SK-N-SH (cell line): ENCODE data around the gene NLGN2. TPM values are rescaled to one million over a fixed set of nuclear protein-coding genes. Genes with fewer than 3 reads are reported as not detected.

Experiments used
- CTCF ChIA-PET: fragments of 300-600, 350-600 bp; formaldehyde crosslinking; extraction: SDS; loops from one replicate; lab custom pipeline; 2021; lab: Yijun Ruan, JAX
- POLR2A ChIA-PET: fragments of 350-600 bp; sonication (Branson Sonifier 250); formaldehyde crosslinking; extraction: SDS; loops from one replicate; lab custom pipeline; 2020; ENCODE audit warnings: antibody characterized with exemption, inconsistent platforms; lab: Yijun Ruan, JAX
- DNase-seq: peaks from one replicate; pipeline ENCODE4 v3.0.0; 2012
- H2AFZ ChIP-seq: fragments of 200-600 bp; sonication (generic); 2 replicates; pipeline ENCODE4 v1.8.1; 2016; ENCODE audit warnings: antibody characterized with exemption, mild to moderate bottlenecking, low read depth
- H3F3A ChIP-seq: fragments of 200-600 bp; sonication (generic); replicated peaks from 2 replicates; pipeline ENCODE3; 2016; ENCODE audit warnings: antibody characterized with exemption, mild to moderate bottlenecking; ENCODE audit not compliant: insufficient read depth
- H3K27ac ChIP-seq, 2 experiments: fragments of 200-500 bp in 1 of 2; fragments of 200-600 bp in 1 of 2; sonication (Bioruptor generic) in 1 of 2; sonication (generic), shearing (Covaris generic) in 1 of 2; 2 replicates each; pipeline versions ENCODE4 v1.5.1 to v1.6.1; 2014 to 2016; ENCODE audit warnings: low read depth in 2 of 2, inconsistent platforms in 1 of 2, low read length in 1 of 2, mild to moderate bottlenecking in 1 of 2, mixed read lengths in 1 of 2
- H3K27me3 ChIP-seq: fragments of 200-600 bp; sonication (generic), shearing (Covaris generic); 2 replicates; pipeline ENCODE4 v1.6.1; 2016; ENCODE audit warnings: mixed run types; ENCODE audit not compliant: insufficient read depth
- H3K36me3 ChIP-seq, 2 experiments: fragments of 200-500 bp in 1 of 2; fragments of 200-600 bp in 1 of 2; sonication (Bioruptor generic) in 1 of 2; sonication (generic) in 1 of 2; replicated peaks in 1 of 2; 2 replicates each; pipeline versions ENCODE3 to v1.5.1; 2014 to 2016; ENCODE audit warnings: low read length in 1 of 2, mild to moderate bottlenecking in 1 of 2; ENCODE audit not compliant: insufficient read depth in 2 of 2, control insufficient read depth in 1 of 2
- H3K4me1 ChIP-seq, 2 experiments: fragments of 200-500 bp in 1 of 2; fragments of 200-600 bp in 1 of 2; sonication (Bioruptor generic) in 1 of 2; sonication (generic), shearing (Covaris generic) in 1 of 2; 2 replicates each; pipeline versions ENCODE4 v1.5.1 to v1.6.1; 2014 to 2016; ENCODE audit warnings: low read depth in 1 of 2, low read length in 1 of 2, mixed run types in 1 of 2; ENCODE audit not compliant: insufficient read depth in 2 of 2, control insufficient read depth in 1 of 2
- H3K4me2 ChIP-seq: fragments of 200-600 bp; sonication (generic), shearing (Covaris generic); 2 replicates; pipeline ENCODE4 v1.6.1; 2017; ENCODE audit warnings: mixed run types
- H3K4me3 ChIP-seq, 2 experiments: fragments of 200-500 bp in 1 of 2; fragments of 200-600 bp in 1 of 2; sonication (Bioruptor generic) in 1 of 2; sonication (generic), shearing (Covaris generic) in 1 of 2; 2 replicates each; pipeline versions ENCODE4 v1.5.1 to v1.8.1; 2014 to 2016; ENCODE audit warnings: low read depth in 2 of 2, inconsistent platforms in 1 of 2, low read length in 1 of 2, mild to moderate bottlenecking in 1 of 2, mixed read lengths in 1 of 2, moderate library complexity in 1 of 2
- H3K79me2 ChIP-seq: fragments of 200-600 bp; sonication (generic); 2 replicates; pipeline ENCODE4 v1.8.1; 2017; ENCODE audit warnings: mild to moderate bottlenecking; ENCODE audit not compliant: insufficient read depth
- H3K9ac ChIP-seq: fragments of 200-600 bp; sonication (generic); 2 replicates; pipeline ENCODE4 v1.6.1; 2017; ENCODE audit warnings: mixed run types
- H3K9me2 ChIP-seq: fragments of 200-600 bp; sonication (generic); 2 replicates; pipeline ENCODE4 v1.6.1; 2017; ENCODE audit warnings: mixed run types
- H3K9me3 ChIP-seq: fragments of 200-600 bp; sonication (generic); 2 replicates; pipeline ENCODE4 v1.6.1; 2017; ENCODE audit warnings: mixed run types, mild to moderate bottlenecking, moderate library complexity
- H4K20me1 ChIP-seq: fragments of 200-600 bp; sonication (generic); 2 replicates; pipeline ENCODE4 v1.6.1; 2017; ENCODE audit warnings: mild to moderate bottlenecking, mixed run types; ENCODE audit not compliant: insufficient read depth
- CTCF ChIP-seq: fragments of 200-600 bp; sonication (generic); IDR thresholded peaks from 2 replicates; pipeline ENCODE4 v1.6.1; 2017; ENCODE audit warnings: antibody characterized with exemption, mild to moderate bottlenecking, moderate library complexity
- EP300 ChIP-seq, 2 experiments: IDR thresholded peaks; 2 replicates each; pipeline versions ENCODE4 v1.4.0 to v1.6.1; 2012; ENCODE audit warnings: borderline replicate concordance in 1 of 2, low read depth in 1 of 2, low read length in 1 of 2
- EZH2phosphoT487 ChIP-seq: fragments of 200-600 bp; sonication (generic); IDR thresholded peaks from 2 replicates; pipeline ENCODE4 v1.6.1; 2017; ENCODE audit warnings: low read depth, mixed run types, mild to moderate bottlenecking, antibody characterized with exemption, moderate library complexity, borderline replicate concordance
- FOXJ3 ChIP-seq: sonication (generic); formaldehyde crosslinking; IDR thresholded peaks from 2 replicates; pipeline ENCODE4 v1.5.1; 2020; ENCODE audit warnings: mild to moderate bottlenecking, missing genetic modification reagents
- FOXM1 ChIP-seq: IDR thresholded peaks from 2 replicates; pipeline ENCODE4 v1.4.0; 2012; ENCODE audit warnings: low read depth, mild to moderate bottlenecking
- IRF3 ChIP-seq: fragments of 150-350 bp; IDR thresholded peaks from 2 replicates; pipeline ENCODE4 v1.6.1; 2016; ENCODE audit warnings: mild to moderate bottlenecking, low read depth, low read length
- JUND ChIP-seq: IDR thresholded peaks from 2 replicates; pipeline ENCODE4 v1.4.0; 2012
- NFIC ChIP-seq: IDR thresholded peaks from 2 replicates; pipeline ENCODE4 v1.4.0; 2012; ENCODE audit warnings: borderline replicate concordance
- NRF1 ChIP-seq: IDR thresholded peaks from 2 replicates; pipeline ENCODE4 v1.6.1; 2012; ENCODE audit warnings: low read depth, mild to moderate bottlenecking, low read length
- PBX3 ChIP-seq: IDR thresholded peaks from 2 replicates; pipeline ENCODE4; 2012
- RAD21 ChIP-seq: IDR thresholded peaks from 2 replicates; pipeline ENCODE4 v1.6.1; 2012; ENCODE audit warnings: mild to moderate bottlenecking, low read length
- RCOR1 ChIP-seq: fragments of 150-350 bp; IDR thresholded peaks from 2 replicates; pipeline ENCODE4 v1.6.1; 2017; ENCODE audit warnings: antibody characterized with exemption, low read length
- RFX5 ChIP-seq: IDR thresholded peaks from 2 replicates; pipeline ENCODE4 v1.6.1; 2012; ENCODE audit warnings: mild to moderate bottlenecking, improper control_type of control experiment, low read length
- RXRA ChIP-seq: IDR thresholded peaks from 2 replicates; pipeline ENCODE4 v1.4.0; 2012; ENCODE audit warnings: low read depth, mild to moderate bottlenecking, borderline replicate concordance
- TAF1 ChIP-seq: IDR thresholded peaks from 2 replicates; pipeline ENCODE4 v1.6.1; 2012; ENCODE audit warnings: low read depth, mild to moderate bottlenecking, low read length, moderate library complexity, borderline replicate concordance
- TCF12 ChIP-seq: IDR thresholded peaks from 2 replicates; pipeline ENCODE4 v1.4.0; 2012
- TEAD4 ChIP-seq: IDR thresholded peaks from 2 replicates; pipeline ENCODE4 v1.4.0; 2012; ENCODE audit warnings: mild to moderate bottlenecking, borderline replicate concordance; ENCODE audit not compliant: insufficient read depth
- USF1 ChIP-seq: IDR thresholded peaks from 2 replicates; pipeline ENCODE4 v1.4.0; 2012; ENCODE audit warnings: low read depth, borderline replicate concordance
- WGBS: methylation state at CpG from one replicate; pipeline ENCODE4 v1.1.6; 2017; ENCODE audit warnings: low lambda C conversion rate; 5-methylcytosine and 5-hydroxymethylcytosine counted together
- polyA plus RNA-seq, 3 experiments: library from polyadenylated mRNA; depleted of rRNA; stranded (reverse); fragments of >200 nt; gene quantifications; 2 replicates each; pipeline ENCODE4 v1.2.3, GENCODE V29; 2012

NLGN2 gene
- polyA plus RNA-seq, 1 of the 3 experiments (the other 2 are of a cell fraction): 29.9 TPM

- Histone ChIP-seq H4K20me1 (peaks cover 7% of the 10 kb centered on the region; the same call in 1 of the 2 replicates), H3K27ac (no peak overlapping the region), H3K9ac (no peak overlapping the region), H3K27me3 (no peaks in the 10 kb centered on the region), H3K4me2 (no peak overlapping the region), H3K9me3 (no peaks in the 10 kb centered on the region), H3K36me3 (peaks cover 8 to 57% of the 10 kb centered on the region in 2 experiments), H3K4me3 (no peak overlapping the region), H3K4me1 (peaks cover 0 to 11% of the 10 kb centered on the region in 2 experiments; a peak in 1 of 4 replicates), H3F3A (no peaks in the 10 kb centered on the region), H3K79me2 (peaks cover 11% of the 10 kb centered on the region), H2AFZ (no peak overlapping the region), H3K9me2 (no peaks in the 10 kb centered on the region)
- TF ChIP-seq JUND (no peak), TAF1 (no peak), EZH2phosphoT487 (no peak), NFIC (no peak), USF1 (no peak), PBX3 (no peak), NRF1 (no peak), TCF12 (no peak), EP300 (IDR thresholded peaks at IDR 0.05; ENCODE audit: borderline replicate concordance in 1 of 2, low read depth in 1 of 2, low read length in 1 of 2) (no peak), RAD21 (no peak), RFX5 (no peak), RXRA (no peak), TEAD4 (no peak), IRF3 (no peak), FOXJ3 (CRISPR knock-in tag) (no peak), CTCF (no peak), RCOR1 (no peak), FOXM1 (no peak)
- CTCF ChIA-PET: interaction anchor here (2.8 kb wide), 1 partner anchor 25 kb away, joined by 8 read pairs; no protein-coding TSS in a partner anchor
- no peak for DNase-seq
- POLR2A ChIA-PET: no interaction called here
- 92% methylated on average over 2 of the region's 8 CpGs for WGBS
These were observed 3.7 kb downstream of the NLGN2 start for GRCh38 chr17:7411427-7411750.
